Measurements from ENCODE around the gene SLC2A4RG. TPM values are rescaled to one million over a fixed set of nuclear protein-coding genes. Genes with fewer than 3 reads are reported as not detected.

SLC2A4RG gene
- total and polyA plus RNA-seq, 2 of the 13 experiments (the other 11 are each of a cell fraction or from before 2014, with no cell fraction given), result 91.4 to 95.9 TPM

DNA sequence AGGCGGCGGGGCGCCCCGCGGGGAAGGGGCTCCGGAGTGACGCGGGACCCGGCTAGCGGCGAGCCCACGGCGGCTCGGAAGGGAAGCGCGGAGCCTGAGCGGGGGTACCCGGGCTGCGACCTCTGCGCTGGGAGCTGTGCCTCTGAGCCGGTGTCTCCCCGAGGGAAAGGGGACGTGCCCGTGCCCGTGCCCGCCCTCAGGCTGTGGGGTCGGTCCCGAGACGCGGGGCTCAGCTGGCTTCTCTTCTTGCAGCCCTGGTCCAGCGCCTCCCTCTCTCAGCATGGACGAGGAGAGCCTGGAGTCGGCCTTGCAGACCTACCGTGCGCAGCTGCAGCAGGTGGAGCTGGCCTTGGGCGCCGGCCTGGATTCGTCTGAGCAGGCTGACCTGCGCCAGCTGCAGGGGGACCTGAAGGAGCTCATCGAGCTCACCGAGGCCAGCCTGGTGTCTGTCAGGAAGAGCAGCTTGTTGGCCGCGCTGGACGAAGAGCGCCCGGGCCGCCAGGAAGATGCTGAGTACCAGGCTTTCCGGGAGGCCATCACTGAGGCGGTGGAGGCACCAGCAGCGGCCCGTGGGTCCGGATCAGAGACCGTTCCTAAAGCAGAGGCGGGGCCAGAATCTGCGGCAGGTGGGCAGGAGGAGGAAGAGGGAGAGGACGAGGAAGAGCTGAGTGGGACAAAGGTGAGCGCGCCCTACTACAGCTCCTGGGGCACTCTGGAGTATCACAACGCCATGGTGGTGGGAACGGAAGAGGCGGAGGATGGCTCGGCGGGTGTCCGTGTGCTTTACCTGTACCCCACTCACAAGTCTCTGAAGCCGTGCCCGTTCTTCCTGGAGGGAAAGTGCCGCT is 31.1 kb upstream of the SLC2A4RG start (continued):
- peak; percentile 52; the same call in 1 of the 2 replicates for TF ChIP-seq SALL1 (CRISPR knock-in tag; IDR thresholded peaks at IDR 0.05)
- TF ChIP-seq ZNF430 (CRISPR knock-in tag; IDR thresholded peaks at IDR 0.05), result no peak
- peak; percentile 61 for TF ChIP-seq SRSF1 (optimal IDR thresholded peaks at IDR 0.05; ENCODE audit: low read depth, low read length)
- no peak for TF ChIP-seq TEAD3 (CRISPR knock-in tag; optimal IDR thresholded peaks at IDR 0.05; ENCODE audit: borderline replicate concordance)
- TF ChIP-seq, protein P1, sequence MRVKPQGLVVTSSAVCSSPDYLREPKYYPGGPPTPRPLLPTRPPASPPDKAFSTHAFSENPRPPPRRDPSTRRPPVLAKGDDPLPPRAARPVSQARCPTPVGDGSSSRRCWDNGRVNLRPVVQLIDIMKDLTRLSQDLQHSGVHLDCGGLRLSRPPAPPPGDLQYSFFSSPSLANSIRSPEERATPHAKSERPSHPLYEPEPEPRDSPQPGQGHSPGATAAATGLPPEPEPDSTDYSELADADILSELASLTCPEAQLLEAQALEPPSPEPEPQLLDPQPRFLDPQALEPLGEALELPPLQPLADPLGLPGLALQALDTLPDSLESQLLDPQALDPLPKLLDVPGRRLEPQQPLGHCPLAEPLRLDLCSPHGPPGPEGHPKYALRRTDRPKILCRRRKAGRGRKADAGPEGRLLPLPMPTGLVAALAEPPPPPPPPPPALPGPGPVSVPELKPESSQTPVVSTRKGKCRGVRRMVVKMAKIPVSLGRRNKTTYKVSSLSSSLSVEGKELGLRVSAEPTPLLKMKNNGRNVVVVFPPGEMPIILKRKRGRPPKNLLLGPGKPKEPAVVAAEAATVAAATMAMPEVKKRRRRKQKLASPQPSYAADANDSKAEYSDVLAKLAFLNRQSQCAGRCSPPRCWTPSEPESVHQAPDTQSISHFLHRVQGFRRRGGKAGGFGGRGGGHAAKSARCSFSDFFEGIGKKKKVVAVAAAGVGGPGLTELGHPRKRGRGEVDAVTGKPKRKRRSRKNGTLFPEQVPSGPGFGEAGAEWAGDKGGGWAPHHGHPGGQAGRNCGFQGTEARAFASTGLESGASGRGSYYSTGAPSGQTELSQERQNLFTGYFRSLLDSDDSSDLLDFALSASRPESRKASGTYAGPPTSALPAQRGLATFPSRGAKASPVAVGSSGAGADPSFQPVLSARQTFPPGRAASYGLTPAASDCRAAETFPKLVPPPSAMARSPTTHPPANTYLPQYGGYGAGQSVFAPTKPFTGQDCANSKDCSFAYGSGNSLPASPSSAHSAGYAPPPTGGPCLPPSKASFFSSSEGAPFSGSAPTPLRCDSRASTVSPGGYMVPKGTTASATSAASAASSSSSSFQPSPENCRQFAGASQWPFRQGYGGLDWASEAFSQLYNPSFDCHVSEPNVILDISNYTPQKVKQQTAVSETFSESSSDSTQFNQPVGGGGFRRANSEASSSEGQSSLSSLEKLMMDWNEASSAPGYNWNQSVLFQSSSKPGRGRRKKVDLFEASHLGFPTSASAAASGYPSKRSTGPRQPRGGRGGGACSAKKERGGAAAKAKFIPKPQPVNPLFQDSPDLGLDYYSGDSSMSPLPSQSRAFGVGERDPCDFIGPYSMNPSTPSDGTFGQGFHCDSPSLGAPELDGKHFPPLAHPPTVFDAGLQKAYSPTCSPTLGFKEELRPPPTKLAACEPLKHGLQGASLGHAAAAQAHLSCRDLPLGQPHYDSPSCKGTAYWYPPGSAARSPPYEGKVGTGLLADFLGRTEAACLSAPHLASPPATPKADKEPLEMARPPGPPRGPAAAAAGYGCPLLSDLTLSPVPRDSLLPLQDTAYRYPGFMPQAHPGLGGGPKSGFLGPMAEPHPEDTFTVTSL (CRISPR knock-in tag; IDR thresholded peaks at IDR 0.05; ENCODE audit: borderline replicate concordance), result no peak
- TF ChIP-seq ZNF605 (CRISPR knock-in tag; IDR thresholded peaks at IDR 0.05), result peak; percentile 42; the same call in 1 of the 2 replicates
- 0 out of 2 replicates have a peak, but pooled peaks have one; percentile 35 for TF ChIP-seq ZNF589 (CRISPR knock-in tag; conservative IDR thresholded peaks at IDR 0.05)
- TF ChIP-seq, protein P2, sequence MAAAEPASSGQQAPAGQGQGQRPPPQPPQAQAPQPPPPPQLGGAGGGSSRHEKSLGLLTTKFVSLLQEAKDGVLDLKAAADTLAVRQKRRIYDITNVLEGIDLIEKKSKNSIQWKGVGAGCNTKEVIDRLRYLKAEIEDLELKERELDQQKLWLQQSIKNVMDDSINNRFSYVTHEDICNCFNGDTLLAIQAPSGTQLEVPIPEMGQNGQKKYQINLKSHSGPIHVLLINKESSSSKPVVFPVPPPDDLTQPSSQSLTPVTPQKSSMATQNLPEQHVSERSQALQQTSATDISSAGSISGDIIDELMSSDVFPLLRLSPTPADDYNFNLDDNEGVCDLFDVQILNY (CRISPR knock-in tag; conservative IDR thresholded peaks at IDR 0.05), result 0 out of 2 replicates have a peak, but pooled peaks have one; percentile 33
- TF ChIP-seq, protein P3, sequence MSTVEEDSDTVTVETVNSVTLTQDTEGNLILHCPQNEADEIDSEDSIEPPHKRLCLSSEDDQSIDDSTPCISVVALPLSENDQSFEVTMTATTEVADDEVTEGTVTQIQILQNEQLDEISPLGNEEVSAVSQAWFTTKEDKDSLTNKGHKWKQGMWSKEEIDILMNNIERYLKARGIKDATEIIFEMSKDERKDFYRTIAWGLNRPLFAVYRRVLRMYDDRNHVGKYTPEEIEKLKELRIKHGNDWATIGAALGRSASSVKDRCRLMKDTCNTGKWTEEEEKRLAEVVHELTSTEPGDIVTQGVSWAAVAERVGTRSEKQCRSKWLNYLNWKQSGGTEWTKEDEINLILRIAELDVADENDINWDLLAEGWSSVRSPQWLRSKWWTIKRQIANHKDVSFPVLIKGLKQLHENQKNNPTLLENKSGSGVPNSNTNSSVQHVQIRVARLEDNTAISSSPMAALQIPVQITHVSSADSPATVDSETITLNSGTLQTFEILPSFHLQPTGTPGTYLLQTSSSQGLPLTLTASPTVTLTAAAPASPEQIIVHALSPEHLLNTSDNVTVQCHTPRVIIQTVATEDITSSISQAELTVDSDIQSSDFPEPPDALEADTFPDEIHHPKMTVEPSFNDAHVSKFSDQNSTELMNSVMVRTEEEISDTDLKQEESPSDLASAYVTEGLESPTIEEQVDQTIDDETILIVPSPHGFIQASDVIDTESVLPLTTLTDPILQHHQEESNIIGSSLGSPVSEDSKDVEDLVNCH (CRISPR knock-in tag; IDR thresholded peaks at IDR 0.05), result no peak
- TF ChIP-seq SRY (CRISPR knock-in tag; IDR thresholded peaks at IDR 0.05), result no peak
- TF ChIP-seq, protein P4, sequence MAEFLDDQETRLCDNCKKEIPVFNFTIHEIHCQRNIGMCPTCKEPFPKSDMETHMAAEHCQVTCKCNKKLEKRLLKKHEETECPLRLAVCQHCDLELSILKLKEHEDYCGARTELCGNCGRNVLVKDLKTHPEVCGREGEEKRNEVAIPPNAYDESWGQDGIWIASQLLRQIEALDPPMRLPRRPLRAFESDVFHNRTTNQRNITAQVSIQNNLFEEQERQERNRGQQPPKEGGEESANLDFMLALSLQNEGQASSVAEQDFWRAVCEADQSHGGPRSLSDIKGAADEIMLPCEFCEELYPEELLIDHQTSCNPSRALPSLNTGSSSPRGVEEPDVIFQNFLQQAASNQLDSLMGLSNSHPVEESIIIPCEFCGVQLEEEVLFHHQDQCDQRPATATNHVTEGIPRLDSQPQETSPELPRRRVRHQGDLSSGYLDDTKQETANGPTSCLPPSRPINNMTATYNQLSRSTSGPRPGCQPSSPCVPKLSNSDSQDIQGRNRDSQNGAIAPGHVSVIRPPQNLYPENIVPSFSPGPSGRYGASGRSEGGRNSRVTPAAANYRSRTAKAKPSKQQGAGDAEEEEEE (CRISPR knock-in tag; IDR thresholded peaks at IDR 0.05; ENCODE audit: borderline replicate concordance), result peak; percentile 92; the same call in 1 of the 2 replicates
- TF ChIP-seq ZNF737 (CRISPR knock-in tag; IDR thresholded peaks at IDR 0.05; ENCODE audit: borderline replicate concordance), result 0 out of 2 replicates have a peak, but pooled peaks have one; percentile 73
- TF ChIP-seq, protein P5, sequence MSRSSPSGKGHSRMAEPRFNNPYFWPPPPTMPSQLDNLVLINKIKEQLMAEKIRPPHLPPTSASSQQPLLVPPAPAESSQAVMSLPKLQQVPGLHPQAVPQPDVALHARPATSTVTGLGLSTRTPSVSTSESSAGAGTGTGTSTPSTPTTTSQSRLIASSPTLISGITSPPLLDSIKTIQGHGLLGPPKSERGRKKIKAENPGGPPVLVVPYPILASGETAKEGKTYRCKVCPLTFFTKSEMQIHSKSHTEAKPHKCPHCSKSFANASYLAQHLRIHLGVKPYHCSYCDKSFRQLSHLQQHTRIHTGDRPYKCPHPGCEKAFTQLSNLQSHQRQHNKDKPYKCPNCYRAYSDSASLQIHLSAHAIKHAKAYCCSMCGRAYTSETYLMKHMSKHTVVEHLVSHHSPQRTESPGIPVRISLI (CRISPR knock-in tag; IDR thresholded peaks at IDR 0.05; ENCODE audit: borderline replicate concordance), result no peak
- 0 out of 2 replicates have a peak, but pooled peaks have one; percentile 36 for TF ChIP-seq ZFP37 (CRISPR knock-in tag; IDR thresholded peaks at IDR 0.05; ENCODE audit: borderline replicate concordance)
- TF ChIP-seq CENPT (CRISPR knock-in tag; IDR thresholded peaks at IDR 0.05; ENCODE audit: low read depth), result no peak

Measured in HepG2 (cell line).